ENCODE results near the gene KSR2. TPM values are rescaled to one million over a fixed set of nuclear protein-coding genes. Genes with fewer than 3 reads are reported as not detected.

KSR2 gene
- total RNA-seq, 1 experiment from 2014 or later = 0.15 TPM

DNA sequence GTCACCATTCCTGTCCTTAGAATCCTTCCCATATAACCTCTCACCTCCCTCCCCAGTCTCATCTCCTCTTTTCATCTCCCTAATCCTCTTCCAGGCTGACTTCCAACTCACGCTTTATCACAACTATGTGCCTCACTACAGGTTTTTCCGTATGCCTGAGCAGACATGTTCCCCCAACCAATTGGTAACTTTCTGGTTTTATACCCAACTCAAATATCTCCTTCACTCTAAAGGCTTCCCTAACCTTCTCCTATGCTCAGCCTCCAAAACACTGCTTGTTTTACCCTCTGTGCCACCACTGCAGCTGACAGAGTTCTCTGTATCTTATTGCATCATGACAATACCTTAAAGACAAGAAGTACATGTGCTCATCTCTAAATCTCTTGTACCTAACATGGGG lies 139.7 kb downstream of the KSR2 start:
- H3K4me3 ChIP-seq (ENCODE audit: low read depth in 2 of 2, low read length in 2 of 2) = no peak overlapping the region
- ChIA-PET POLR2A (no interaction called here), CTCF (interaction anchor here (0.5 kb wide), 1 partner anchor 496 kb away, joined by 3 read pairs; no protein-coding TSS in a partner anchor)
- ATAC-seq = no peak
- intact Hi-C loops (cut with micrococcal nuclease; ENCODE audit: unreplicated experiment) = no loop called here
- H3K27ac ChIP-seq (ENCODE audit: low read length) = no peak overlapping the region
- no peak for DNase-seq (ENCODE audit: low read depth, low spot score)
- H3K27me3 ChIP-seq (ENCODE audit: control insufficient read depth, insufficient read depth, low read length) = no peaks in the 10 kb centered on the region
- no TSS peak for BruUV-seq (replicated peaks)
- no peaks in the 10 kb centered on the region for H3K36me3 ChIP-seq (ENCODE audit: control insufficient read depth, insufficient read depth, low read length)
- H3K4me1 ChIP-seq (ENCODE audit: control insufficient read depth, insufficient read depth, low read length) = peaks cover 4% of the 10 kb centered on the region; the same call in 1 of the 2 replicates
- H3K9me3 ChIP-seq (ENCODE audit: control insufficient read depth, insufficient read depth, low read depth, low read length) = peaks cover 12% of the 10 kb centered on the region; the same call in 1 of the 2 replicates
- in situ Hi-C loops (cut with HindIII; ENCODE audit: low pct_unique_long_range_greater_than_20kb, low sequenced_read_pairs) = loop anchor here (25.0 kb wide), 1 partner anchor 592 kb away; no protein-coding TSS in a partner anchor
- TF ChIP-seq, protein P1, sequence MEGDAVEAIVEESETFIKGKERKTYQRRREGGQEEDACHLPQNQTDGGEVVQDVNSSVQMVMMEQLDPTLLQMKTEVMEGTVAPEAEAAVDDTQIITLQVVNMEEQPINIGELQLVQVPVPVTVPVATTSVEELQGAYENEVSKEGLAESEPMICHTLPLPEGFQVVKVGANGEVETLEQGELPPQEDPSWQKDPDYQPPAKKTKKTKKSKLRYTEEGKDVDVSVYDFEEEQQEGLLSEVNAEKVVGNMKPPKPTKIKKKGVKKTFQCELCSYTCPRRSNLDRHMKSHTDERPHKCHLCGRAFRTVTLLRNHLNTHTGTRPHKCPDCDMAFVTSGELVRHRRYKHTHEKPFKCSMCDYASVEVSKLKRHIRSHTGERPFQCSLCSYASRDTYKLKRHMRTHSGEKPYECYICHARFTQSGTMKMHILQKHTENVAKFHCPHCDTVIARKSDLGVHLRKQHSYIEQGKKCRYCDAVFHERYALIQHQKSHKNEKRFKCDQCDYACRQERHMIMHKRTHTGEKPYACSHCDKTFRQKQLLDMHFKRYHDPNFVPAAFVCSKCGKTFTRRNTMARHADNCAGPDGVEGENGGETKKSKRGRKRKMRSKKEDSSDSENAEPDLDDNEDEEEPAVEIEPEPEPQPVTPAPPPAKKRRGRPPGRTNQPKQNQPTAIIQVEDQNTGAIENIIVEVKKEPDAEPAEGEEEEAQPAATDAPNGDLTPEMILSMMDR (IDR thresholded peaks at IDR 0.05) = no peak
- TF ChIP-seq TCF7L2 (IDR thresholded peaks at IDR 0.05; ENCODE audit: low read depth, low read length) (no peak), SIN3A (IDR thresholded peaks at IDR 0.05; ENCODE audit: borderline replicate concordance, insufficient read depth, low read depth, low read length) (no peak)

DNA sequence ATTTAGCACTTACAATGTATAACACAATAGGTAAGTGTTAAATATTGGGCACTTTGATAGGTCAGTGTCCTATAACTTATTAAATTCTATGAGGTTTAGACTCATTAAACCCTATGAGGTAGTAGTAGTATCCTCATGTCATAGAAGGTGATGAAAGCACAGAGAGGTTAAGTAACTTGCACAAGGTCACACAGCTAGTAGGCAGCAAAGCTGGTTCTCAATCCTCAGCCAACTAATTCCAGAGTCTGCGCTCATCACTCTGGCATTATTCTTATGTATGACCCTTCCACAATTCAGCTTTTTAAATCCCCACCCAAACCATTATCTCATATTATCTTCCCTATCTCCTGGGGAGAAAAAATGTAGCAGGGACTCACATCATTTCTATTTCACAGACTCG lies 141.1 kb downstream of the KSR2 start:
- ATAC-seq = no peak
- in situ Hi-C loops (cut with HindIII; ENCODE audit: low pct_unique_long_range_greater_than_20kb, low sequenced_read_pairs) = loop anchor here (25.0 kb wide), 1 partner anchor 590 kb away; no protein-coding TSS in a partner anchor
- Histone ChIP-seq H3K4me1 (ENCODE audit: control insufficient read depth, insufficient read depth, low read length) (no peaks in the 10 kb centered on the region), H3K36me3 (ENCODE audit: control insufficient read depth, insufficient read depth, low read length) (no peaks in the 10 kb centered on the region), H3K27me3 (ENCODE audit: control insufficient read depth, insufficient read depth, low read length) (peaks cover 1% of the 10 kb centered on the region; the same call in 1 of the 2 replicates), H3K27ac (ENCODE audit: low read length) (no peak overlapping the region), H3K9me3 (ENCODE audit: control insufficient read depth, insufficient read depth, low read depth, low read length) (peaks cover 12% of the 10 kb centered on the region; the same call in 1 of the 2 replicates), H3K4me3 (ENCODE audit: low read depth in 2 of 2, low read length in 2 of 2) (no peak overlapping the region)
- no TSS peak for BruUV-seq (replicated peaks)
- intact Hi-C loops (cut with micrococcal nuclease; ENCODE audit: unreplicated experiment) = no loop called here
- TF ChIP-seq, protein P1 (IDR thresholded peaks at IDR 0.05) = no peak
- TF ChIP-seq SIN3A (IDR thresholded peaks at IDR 0.05; ENCODE audit: borderline replicate concordance, insufficient read depth, low read depth, low read length) (no peak), TCF7L2 (IDR thresholded peaks at IDR 0.05; ENCODE audit: low read depth, low read length) (no peak), POLR2AphosphoS5 (IDR thresholded peaks at IDR 0.05; ENCODE audit: low read depth, low read length) (no peak)
- TF ChIP-seq, protein P2, sequence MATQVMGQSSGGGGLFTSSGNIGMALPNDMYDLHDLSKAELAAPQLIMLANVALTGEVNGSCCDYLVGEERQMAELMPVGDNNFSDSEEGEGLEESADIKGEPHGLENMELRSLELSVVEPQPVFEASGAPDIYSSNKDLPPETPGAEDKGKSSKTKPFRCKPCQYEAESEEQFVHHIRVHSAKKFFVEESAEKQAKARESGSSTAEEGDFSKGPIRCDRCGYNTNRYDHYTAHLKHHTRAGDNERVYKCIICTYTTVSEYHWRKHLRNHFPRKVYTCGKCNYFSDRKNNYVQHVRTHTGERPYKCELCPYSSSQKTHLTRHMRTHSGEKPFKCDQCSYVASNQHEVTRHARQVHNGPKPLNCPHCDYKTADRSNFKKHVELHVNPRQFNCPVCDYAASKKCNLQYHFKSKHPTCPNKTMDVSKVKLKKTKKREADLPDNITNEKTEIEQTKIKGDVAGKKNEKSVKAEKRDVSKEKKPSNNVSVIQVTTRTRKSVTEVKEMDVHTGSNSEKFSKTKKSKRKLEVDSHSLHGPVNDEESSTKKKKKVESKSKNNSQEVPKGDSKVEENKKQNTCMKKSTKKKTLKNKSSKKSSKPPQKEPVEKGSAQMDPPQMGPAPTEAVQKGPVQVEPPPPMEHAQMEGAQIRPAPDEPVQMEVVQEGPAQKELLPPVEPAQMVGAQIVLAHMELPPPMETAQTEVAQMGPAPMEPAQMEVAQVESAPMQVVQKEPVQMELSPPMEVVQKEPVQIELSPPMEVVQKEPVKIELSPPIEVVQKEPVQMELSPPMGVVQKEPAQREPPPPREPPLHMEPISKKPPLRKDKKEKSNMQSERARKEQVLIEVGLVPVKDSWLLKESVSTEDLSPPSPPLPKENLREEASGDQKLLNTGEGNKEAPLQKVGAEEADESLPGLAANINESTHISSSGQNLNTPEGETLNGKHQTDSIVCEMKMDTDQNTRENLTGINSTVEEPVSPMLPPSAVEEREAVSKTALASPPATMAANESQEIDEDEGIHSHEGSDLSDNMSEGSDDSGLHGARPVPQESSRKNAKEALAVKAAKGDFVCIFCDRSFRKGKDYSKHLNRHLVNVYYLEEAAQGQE (IDR thresholded peaks at IDR 0.05; ENCODE audit: insufficient read depth in 1 of 2, low read depth in 2 of 2, low read length in 1 of 2) = no peak
- ChIA-PET CTCF (no interaction called here), POLR2A (no interaction called here)
- no peak for DNase-seq (ENCODE audit: low read depth, low spot score)
